ENCODE measurements around the gene UNC13C.
"Not testable (repeated sequence)": the region's sequence is repeated elsewhere in the genome, so short reads cannot be mapped to it uniquely, and the experiment has no call there.

UNC13C gene

GRCh38 chr15:54307926-54308325 lies 329.7 kb downstream of the UNC13C start:
- no peak for DNase-seq

- DNase-seq, result no peak
Measured at GRCh38 chr15:54312528-54312927, 334.3 kb downstream of the UNC13C start.

- no peak for DNase-seq
Measured at GRCh38 chr15:54321426-54321825, 343.2 kb downstream of the UNC13C start.

GRCh38 chr15:54322341-54322740 lies 344.1 kb downstream of the UNC13C start:
- no peak for DNase-seq

DNA sequence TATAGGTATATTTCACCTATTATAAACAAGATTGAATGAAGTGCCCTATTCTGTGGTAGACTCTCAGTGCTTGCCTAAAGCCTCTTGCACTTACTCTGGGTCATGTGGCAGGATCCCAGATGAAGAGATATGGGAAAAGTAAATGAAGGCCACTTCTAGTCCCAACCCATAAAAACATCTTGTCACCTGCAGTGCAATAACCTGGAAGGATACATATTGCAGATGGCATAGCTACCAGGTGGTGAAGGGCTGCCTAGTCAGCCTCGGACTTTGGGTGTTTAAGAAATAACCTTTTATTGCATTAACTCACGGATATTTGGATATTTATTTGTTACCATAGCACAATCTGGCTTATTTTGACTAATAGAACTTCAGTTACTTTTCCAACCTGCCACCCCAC lies 367.1 kb downstream of the UNC13C start:
- DNase-seq, result no peak

DNA sequence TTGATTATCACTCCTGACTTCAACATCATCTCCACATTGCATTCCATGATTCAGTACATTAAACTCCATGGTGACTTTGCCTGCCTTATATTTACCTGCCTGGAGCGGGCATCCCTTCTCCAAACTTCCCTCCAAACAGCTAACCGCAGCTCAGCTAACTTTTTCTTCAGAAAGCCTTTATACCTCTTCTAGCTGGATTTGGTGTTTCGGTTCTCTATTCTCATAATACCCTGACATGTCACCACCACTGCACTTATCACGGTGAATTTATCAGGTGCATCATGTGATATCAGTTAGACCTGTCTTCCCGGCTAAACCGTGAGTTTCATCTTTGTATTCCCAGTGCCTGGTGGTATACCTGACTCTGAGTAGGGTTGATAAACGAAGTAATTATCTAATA lies 367.6 kb downstream of the UNC13C start:
- no peak for DNase-seq

DNA sequence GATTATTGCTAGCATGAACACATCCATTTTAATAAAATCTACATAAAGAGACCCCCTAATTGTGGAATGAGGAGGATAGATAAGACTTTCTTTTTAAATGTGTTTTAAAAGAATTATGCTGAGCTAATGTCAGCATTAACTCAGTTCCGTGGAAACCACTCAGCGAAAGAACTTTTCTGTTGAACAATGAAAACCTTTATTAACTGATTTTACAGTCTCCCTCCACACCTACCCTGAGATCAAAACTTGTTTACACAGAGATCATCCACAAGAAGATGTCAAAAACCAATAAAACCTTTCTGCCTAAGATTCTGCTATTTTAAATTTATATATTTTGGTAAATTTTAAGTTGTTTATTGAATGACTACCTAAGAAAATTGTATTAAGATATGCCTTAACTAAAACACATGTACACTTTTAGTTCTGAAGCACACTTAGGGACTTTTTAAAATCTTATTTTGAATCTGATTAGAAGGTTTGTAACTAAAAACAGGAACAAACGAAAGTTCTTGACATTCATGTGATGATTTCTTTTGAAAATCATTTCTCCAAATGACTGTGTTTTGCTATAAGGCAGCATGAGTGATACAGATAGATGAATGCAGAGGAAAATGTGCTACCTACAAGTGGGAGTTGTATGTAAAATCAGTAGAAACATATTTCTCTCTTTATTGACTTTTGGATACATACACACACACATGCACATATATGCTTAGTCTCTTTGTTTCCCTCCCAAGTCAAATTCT lies 369.0 kb downstream of the UNC13C start:
- no peak for DNase-seq

DNA sequence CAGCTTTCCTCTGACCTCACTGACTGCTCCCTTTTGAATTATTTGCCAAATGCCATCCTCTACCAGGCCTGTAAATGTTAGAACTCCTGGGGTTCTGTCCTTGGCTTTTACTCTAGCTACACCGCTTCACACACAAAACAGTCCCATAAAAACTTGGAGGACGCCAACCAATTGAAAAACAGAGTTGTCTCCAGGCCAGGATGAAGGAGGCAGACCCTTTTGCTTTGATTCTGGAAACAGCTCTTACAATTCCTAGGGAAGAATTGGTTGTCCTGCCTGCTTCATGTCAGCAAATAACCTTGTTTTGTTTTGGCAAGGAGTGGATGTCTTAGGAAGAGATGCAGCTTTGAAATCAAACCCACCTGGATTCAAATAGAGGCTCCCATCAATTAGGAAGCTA lies 375.5 kb downstream of the UNC13C start:
- DNase-seq, result no peak

DNA sequence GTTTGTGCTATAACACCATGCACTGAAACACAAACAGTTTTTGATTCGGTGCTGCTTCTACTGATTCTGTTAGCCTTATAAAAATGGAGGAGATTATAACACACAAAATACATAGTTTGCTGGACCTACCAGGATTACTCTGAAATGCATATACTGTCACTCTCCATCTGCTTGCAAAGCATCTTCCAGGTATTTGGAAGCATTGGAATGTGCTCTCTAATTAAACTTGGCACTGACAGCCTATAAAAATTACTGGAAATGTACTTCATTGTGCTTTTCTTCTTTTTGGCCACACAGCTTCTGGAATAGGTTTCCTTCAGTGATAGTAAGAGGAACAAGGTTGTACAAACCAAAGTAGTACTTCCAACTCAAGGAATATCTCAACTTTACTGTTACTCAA lies 376.1 kb downstream of the UNC13C start:
- DNase-seq, result no peak

DNA sequence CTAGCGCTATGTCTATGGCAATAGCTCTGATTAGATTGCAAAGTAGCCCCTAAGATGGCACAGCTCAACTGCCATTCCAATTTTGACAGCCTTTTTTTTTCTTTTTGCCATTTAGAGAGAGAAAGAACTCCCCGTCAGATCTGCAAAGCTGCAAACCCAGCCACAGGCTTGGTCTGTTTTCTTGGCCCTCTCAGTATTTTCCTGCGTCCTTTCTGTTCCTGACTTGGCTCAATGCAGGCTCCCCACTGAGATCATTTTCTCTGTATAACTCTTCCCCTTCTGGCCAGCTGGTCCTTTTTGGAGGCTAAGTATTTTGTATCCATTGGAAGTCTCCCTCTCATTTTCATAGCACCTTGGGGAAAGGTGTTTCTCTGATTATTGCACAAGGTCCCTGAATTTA lies 386.7 kb downstream of the UNC13C start:
- peak in 1 of 2 experiments; percentile 32 for DNase-seq

DNA sequence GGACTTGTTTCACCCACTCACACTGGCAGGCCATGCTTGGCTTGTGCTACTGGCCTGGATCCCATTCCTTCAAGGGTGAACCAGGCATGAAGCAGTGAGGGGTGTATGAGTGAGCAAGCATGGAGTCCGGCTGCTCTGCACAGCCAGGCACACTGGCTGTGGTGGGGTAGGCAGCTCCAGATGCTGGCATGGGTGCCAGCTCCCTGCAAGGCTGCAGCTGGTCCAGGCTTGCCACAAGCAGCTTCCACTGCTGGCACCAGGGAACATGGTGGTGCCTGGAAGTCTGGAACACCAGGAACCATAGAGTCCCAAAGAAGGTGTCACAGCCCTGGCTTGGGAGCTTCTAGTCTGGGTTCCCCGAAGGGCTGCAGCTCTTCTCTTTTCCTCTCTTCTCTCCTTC lies 395.1 kb downstream of the UNC13C start:
- DNase-seq, result no peak

GRCh38 chr15:54374184-54374952 lies 396.1 kb downstream of the UNC13C start:
- no peak for DNase-seq

GRCh38 chr15:54387799-54388198 lies 409.6 kb downstream of the UNC13C start:
- DNase-seq, result no peak

- no peak for DNase-seq
Measured at GRCh38 chr15:54388746-54389145, 410.5 kb downstream of the UNC13C start.

- DNase-seq, result no peak
Measured at GRCh38 chr15:54410481-54410880, 432.2 kb downstream of the UNC13C start.

DNA sequence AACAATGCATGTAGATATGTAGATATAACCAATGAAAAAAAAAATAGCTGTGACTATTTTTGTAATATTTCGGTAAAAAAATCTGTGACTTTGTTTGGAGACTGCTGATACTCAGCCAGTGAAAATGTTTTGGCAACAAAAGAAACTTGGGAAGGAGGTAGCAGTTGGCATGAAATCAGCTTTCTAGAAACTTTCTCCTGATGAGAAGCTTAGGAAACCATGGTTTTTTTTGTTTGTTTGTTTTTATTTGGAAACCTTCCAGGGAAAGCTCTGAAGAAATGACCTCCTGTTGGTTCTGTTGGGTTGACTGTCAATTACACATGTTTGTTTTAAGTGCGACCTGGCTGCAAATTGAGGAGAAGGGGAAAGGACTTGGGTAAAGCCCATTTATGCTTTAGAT lies 445.9 kb downstream of the UNC13C start:
- DNase-seq, result no peak

DNA sequence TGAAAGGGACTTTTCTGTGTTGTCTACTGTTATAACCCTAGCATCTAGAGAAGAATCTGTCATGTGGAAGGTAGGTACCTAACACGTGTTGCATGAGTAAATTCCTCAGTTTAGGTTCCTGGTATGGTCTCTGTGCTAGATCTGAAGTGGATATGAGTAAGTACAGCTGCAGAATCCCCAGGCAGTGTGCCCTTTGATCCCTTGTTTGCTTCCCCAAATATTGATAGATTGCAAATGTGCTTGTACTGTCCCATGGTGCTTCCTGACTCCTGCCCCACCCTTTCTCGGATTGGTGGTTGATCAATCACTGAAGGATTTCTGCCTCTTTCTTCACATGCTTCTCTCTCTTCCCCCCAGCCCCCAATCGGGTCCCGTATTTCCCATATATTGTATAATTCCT lies 450.4 kb downstream of the UNC13C start:
- DNase-seq, result no peak

DNA sequence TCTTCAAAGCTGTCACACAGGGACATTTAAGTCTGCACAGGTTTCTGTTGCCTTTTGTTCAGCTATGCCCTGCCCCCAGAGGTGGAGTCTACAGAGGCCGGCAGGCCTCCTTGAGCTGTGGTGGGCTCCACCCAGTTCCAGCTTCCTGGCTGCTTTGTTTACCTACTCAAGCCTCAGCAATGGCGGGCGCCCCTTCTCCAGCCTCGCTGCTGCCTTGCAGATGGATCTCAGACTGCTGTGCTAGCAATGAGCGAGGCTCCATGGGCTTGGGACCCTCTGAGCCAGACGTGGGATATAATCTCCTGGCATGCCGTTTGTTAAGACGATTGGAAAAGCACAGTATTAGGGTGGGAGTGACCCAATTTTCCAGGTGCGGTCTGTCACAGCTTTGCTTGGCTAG lies 472.0 kb downstream of the UNC13C start:
- DNase-seq, result not testable (repeated sequence)

GRCh38 chr15:54456413-54456812 lies 478.2 kb downstream of the UNC13C start:
- no peak for DNase-seq

DNA sequence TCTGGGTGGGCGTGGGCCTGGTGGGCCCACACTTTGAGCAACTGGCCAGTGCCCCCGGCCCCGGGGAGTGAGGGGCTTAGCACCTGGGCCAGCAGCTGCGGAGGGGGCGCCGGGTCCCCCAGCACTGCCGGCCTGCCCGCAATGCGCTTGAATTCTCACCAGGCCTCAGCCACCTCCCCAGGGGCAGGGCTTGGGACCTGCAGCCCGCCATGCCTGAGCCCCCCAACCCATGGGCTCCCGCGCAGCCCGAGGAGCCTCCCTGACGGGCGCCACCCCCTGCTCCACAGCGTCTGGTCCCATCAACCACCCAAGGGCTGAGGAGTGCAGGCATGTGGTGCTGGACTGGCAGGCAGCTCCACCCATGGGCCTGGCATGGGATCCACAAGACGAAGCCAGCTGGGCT lies 484.3 kb downstream of the UNC13C start:
- DNase-seq, result no peak

DNA sequence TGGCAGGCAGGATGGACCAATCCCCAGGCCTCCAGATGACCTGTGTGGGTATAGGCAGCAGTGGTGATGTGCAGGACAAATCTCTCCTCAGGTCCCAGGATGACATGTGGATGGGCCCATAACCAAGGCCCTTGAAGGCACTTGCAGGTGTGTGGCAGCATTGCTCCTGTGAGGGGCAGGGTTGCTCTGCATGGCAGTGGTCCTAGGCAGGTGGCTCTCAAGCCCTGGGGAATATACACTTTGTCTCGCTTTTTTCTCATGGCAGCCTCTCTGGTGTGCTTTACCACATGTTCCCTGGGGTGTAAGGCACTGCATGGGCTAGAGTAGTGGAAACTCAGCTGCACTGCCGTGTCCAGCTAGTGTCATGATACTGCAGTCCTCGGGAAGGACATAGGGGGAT lies 503.6 kb downstream of the UNC13C start:
- no peak for DNase-seq

DNA sequence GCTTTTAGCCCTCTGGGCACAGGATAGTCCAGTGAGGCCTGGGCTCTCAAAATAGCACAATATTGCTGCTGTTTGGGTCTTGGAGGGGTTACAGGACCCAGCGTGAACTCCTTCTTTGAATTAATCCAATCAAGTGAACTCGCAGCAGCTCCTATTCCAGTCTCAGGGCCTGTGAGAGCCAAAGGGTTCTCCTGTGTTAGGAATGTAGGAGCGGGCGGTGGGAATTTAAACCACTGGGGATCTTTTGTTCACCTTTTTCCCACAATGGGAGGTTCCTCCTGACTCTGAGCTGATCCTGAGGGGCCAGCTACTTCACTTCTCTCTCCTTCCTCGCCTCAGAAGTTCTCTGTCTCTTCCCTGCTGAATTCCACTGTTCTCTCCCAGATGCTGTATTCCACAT lies 504.0 kb downstream of the UNC13C start:
- no peak for DNase-seq

GRCh38 chr15:54500330-54500729 lies 522.1 kb downstream of the UNC13C start:
- no peak for DNase-seq

DNA sequence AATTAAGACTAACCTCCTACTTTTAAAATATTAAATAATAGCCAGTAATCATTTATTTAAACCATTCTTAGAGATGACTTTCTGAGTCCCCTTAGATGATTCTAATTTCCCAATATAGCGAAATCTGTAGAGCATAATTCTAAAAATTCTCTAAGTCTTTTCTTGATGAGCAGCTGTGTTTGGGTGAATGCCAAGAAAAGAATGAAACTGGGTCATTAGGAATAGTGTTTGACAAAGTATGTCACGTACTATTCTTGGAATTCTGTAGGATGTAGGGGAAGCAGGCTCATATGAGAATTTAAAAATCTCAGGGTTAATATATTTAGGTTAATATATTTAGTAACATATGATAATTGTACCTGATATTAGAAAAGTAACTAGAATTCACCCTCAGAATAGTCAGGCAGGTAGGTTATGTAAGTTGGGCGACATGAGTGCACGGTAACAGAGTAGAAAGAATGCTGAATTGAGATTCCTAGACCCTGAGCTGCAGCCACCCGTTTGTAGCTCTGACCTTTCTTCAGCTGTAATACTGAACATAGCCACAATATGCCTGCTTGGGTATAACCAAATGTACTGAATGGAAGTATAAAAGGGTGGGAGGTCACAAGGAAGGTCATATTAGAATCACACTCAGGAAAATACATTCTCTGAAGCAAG lies 524.3 kb downstream of the UNC13C start:
- no peak for DNase-seq
